22Rv1 (cell line): Measurements from ENCODE around the gene RUNX2.

ENCODE experiments used
- H3K27ac ChIP-seq: fragments of 450-650 bp; 2 replicates; pipeline ENCODE4 v1.5.1; 2017
- ZFX ChIP-seq: fragments of 450-650 bp; IDR thresholded peaks from 2 replicates; pipeline ENCODE4 v1.6.1; 2017; ENCODE audit warnings: antibody characterized with exemption, borderline replicate concordance
- TF ChIP-seq, protein P1 (sequence below): fragments of 450-650 bp; IDR thresholded peaks from 2 replicates; pipeline ENCODE4 v1.5.1; 2017; ENCODE audit warnings: mild to moderate bottlenecking

RUNX2 gene

DNA sequence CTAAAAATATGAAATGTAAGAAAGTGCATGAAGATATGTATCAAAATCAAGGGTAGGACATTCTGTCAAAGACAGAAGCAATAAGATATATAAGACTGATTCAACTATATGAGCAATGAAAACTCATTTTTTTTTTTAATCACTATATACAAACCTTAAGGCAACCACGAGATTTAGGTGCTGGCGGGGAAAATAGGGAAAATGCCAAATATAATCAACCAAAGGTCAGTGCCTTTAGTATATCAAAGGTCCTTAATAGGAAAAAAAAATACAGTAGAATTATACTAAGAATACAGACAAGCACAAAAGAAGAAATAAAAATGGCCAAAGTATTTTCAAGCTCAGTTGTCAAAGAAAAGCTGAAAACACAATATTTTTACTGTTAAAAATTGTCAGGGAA lies 25.5 kb downstream of the RUNX2 start:
- no peak overlapping the region for H3K27ac ChIP-seq
- TF ChIP-seq ZFX, result no peak
- TF ChIP-seq, protein P1, sequence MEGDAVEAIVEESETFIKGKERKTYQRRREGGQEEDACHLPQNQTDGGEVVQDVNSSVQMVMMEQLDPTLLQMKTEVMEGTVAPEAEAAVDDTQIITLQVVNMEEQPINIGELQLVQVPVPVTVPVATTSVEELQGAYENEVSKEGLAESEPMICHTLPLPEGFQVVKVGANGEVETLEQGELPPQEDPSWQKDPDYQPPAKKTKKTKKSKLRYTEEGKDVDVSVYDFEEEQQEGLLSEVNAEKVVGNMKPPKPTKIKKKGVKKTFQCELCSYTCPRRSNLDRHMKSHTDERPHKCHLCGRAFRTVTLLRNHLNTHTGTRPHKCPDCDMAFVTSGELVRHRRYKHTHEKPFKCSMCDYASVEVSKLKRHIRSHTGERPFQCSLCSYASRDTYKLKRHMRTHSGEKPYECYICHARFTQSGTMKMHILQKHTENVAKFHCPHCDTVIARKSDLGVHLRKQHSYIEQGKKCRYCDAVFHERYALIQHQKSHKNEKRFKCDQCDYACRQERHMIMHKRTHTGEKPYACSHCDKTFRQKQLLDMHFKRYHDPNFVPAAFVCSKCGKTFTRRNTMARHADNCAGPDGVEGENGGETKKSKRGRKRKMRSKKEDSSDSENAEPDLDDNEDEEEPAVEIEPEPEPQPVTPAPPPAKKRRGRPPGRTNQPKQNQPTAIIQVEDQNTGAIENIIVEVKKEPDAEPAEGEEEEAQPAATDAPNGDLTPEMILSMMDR, result no peak

DNA sequence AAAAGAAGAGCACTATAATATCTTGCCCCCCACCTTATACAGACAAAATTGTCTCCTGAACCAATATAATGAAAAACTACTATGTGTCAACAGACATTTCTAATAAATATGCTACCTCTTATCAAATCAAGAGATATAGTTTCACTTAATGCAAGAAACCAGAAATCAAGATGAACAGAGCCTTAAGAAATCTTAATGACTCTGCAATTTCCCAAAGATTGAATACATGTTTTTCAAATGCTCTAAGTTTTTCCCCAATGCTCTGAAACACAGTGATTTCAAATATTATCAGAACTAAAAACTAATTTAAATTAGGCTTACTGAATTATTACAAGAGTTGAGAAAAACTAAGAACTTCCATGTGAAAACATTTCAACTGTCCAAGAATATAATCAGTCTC lies 36.3 kb downstream of the RUNX2 start:
- TF ChIP-seq, protein P1, result no peak
- TF ChIP-seq ZFX, result no peak
- no peak overlapping the region for H3K27ac ChIP-seq

DNA sequence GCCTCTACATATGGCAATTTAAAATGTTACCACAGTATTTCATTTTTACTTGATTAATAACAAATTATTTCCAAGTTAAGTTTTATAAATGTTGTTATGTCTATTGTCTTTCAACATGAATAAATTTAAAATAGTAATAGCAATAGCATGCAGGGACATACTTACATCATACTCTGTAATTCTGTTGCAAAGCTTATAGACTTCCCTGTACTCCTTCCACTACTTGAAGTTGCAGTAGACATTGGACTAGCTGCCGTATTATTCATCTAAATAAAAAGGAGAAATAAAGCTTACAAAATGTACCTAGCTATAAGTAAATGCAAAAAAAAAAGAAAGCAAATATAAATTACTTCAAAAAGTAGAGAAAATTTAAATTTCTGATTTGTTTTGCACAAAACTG lies 36.9 kb downstream of the RUNX2 start:
- TF ChIP-seq, protein P1, result no peak
- no peak for TF ChIP-seq ZFX
- H3K27ac ChIP-seq, result no peak overlapping the region

DNA sequence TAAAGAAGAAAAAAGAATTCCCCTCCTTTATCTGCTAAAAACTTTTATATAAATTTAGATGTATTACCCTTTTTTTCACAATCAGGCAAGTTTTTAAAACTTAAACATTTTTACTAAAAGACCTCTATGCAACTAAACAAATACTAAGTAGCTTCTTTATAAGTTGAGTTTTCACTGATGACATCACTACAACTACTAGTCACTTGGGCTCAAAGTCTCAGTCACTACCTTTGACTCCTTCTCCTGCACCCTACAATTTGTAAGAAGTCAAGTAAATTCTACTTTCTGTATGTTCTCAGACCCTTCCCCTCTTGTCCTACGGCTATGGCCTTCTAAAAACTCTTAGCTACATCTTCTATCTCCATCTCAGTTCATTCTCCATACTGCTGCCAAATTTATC lies 38.4 kb downstream of the RUNX2 start:
- H3K27ac ChIP-seq, result no peak overlapping the region
- TF ChIP-seq, protein P1, result no peak
- no peak for TF ChIP-seq ZFX

DNA sequence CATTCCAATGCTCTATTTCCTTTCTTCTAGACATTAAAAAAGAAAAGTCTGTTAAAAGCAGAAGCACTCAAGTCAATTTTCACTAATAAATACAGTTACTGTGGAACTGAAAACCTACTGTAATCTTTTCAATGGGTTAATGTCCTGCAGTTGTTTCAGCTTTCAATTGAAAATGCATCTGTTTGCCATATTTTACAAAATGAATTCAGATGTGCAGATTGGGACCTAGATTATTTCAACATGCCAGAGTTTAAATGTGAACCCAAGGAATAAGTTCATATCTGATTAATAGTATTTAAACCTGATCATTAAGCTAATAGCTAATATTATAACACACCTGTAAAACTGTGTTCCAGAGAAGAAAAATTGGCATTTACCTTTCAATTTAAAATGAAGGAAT lies 39.9 kb downstream of the RUNX2 start:
- H3K27ac ChIP-seq, result no peak overlapping the region
- TF ChIP-seq ZFX, result no peak
- TF ChIP-seq, protein P1, result no peak

DNA sequence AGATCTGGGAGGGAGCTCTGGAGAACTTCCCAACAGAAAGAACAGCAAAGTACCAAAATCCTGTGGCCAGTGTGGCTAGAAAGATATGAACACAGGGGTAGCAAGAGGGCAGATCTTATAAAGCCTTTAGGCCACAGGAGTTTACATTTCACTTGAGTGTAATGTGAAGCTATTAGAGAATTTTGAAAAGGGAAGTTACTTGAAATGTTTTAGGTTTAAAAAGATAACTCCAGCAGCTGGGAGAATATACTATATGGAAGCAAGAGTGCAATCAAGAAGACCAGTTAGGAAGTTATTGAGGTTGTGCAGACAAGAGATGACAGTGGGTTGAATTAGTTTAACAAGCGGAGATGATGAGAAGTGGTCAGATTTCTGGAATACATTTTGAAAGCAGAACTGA lies 41.7 kb downstream of the RUNX2 start:
- TF ChIP-seq, protein P1, result no peak
- no peak for TF ChIP-seq ZFX

DNA sequence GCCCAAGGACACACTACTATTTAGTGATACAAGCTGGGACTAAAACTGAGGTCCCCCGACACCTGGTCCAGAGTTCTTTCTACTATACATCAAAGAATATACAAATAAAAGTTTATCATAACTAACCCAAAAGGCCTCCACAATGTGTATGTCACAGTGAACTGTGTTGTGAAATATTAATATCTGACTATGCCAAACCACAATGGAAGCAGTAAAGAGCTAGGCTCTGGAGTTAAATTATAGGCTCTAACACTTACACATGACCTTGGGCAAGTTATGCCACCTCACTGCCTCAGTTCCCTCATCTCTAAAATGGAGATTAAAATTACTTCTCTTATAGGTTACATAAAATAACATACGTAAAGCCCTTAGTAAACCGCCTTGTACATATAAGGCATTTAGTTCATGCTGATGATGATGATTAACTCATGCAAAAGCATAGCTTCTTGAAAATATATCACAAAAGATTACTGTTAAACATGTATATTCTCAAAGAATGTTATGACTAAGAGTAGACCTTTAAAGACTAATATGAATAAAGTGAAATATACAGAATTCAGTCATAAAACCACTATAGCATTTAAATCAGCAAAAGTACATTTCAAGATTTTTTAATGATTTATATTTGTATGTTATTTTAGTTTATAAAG lies 43.9 kb downstream of the RUNX2 start:
- no peak for TF ChIP-seq ZFX
- TF ChIP-seq, protein P1, result no peak
- no peak overlapping the region for H3K27ac ChIP-seq

More for the DNA sequence above, 41.7 kb downstream of the RUNX2 start:
- no peak overlapping the region for H3K27ac ChIP-seq
